ENCODE measurements around the gene TIMM23B.
"Not testable (repeated sequence)": the region's sequence is repeated elsewhere in the genome, so short reads cannot be mapped to it uniquely, and the experiment has no call there.

GRCh38 chr10:49917927-49918326, 23.9 kb upstream of the TIMM23B start:
- not testable (repeated sequence) for TF ChIP-seq YY1 (IDR thresholded peaks at IDR 0.05; ENCODE audit: insufficient read depth, insufficient read length); ZNF274 (IDR thresholded peaks at IDR 0.05; ENCODE audit: low read depth, low read length)

Measured in NT2/D1 (cell line).